HepG2 (cell line): Measurements from ENCODE around the gene TNFSF12. TPM values are rescaled to one million over a fixed set of nuclear protein-coding genes. Genes with fewer than 3 reads are reported as not detected.

Source experiments
- GMEB2 ChIP-seq: IDR thresholded peaks from 2 replicates; pipeline ENCODE4 v1.6.1; 2016; ENCODE audit warnings: missing biosample characterization, missing genetic modification reagents, low read depth
- KDM2A ChIP-seq: sonication (generic); formaldehyde crosslinking; IDR thresholded peaks from 2 replicates; pipeline ENCODE4 v1.4.0; 2020; ENCODE audit warnings: low read depth, missing genetic modification reagents, borderline replicate concordance
- NFAT5 ChIP-seq: sonication (generic); formaldehyde crosslinking; IDR thresholded peaks from 2 replicates; pipeline ENCODE4 v1.4.0; 2020; ENCODE audit warnings: missing genetic modification reagents
- SOX13 ChIP-seq, 3 experiments: fragments of 450-650 bp in 1 of 3; sonication (generic) in 1 of 3; formaldehyde crosslinking in 1 of 3; IDR thresholded peaks in 2 of 3; conservative IDR thresholded peaks in 1 of 3; 2 replicates each; pipeline versions ENCODE4 v1.5.0 to v1.6.1; 2016 to 2020; ENCODE audit warnings: antibody characterized with exemption in 1 of 3, mild to moderate bottlenecking in 1 of 3, missing compliant biosample characterization in 1 of 3, missing genetic modification reagents in 1 of 3, moderate library complexity in 1 of 3
- ZHX2 ChIP-seq, 2 experiments: sonication (generic) in 1 of 2; formaldehyde crosslinking in 1 of 2; IDR thresholded peaks; 2 replicates each; pipeline versions ENCODE4 v1.6.1 to v1.9.0; 2014 to 2022; ENCODE audit warnings: antibody characterized with exemption in 1 of 2, borderline replicate concordance in 1 of 2, inconsistent platforms in 1 of 2, low read depth in 1 of 2, missing genetic modification reagents in 1 of 2
- ZNF318 ChIP-seq: sonication (generic); formaldehyde crosslinking; IDR thresholded peaks from 2 replicates; pipeline ENCODE4 v1.4.0; 2020; ENCODE audit warnings: mild to moderate bottlenecking, missing genetic modification reagents
- polyA plus RNA-seq, 8 experiments: library from polyadenylated mRNA; depleted of rRNA in 3 of 8; stranded (reverse) in 7 of 8; unstranded in 1 of 8; fragments of >200 nt; fragmentation: Illumina TruSeq in 4 of 8; extraction: Trizol in 4 of 8; gene quantifications; 2 replicates each; pipeline versions ENCODE4 v1.2.1 to v1.2.3, GENCODE V29; 2011 to 2016; ENCODE audit warnings: low read depth in 4 of 8, missing spikeins in 1 of 8, mixed read lengths in 1 of 8; ENCODE audit not compliant: insufficient read depth in 1 of 8
- total RNA-seq, 5 experiments: library from RNA; depleted of rRNA; stranded (reverse); fragments of >200 nt; fragmentation: Illumina TruSeq; extraction: Trizol; gene quantifications; 2 replicates each; pipeline ENCODE4 v1.2.3, GENCODE V29; 2016; ENCODE audit warnings: low read depth in 1 of 5

The TNFSF12 gene
- total and polyA plus RNA-seq, 2 of the 13 experiments (the other 11 are each of a cell fraction or from before 2014, with no cell fraction given), result 0.93 to 7.2 TPM

GRCh38 chr17:7572338-7572587, 23.4 kb downstream of the TNFSF12 start (continued):
- TF ChIP-seq NFAT5 (CRISPR knock-in tag), result peak; percentile 80
- peak; percentile 98 for TF ChIP-seq ZHX2 (IDR thresholded peaks at IDR 0.05; ENCODE audit: low read depth)
- TF ChIP-seq ZHX2 (CRISPR knock-in tag; IDR thresholded peaks at IDR 0.05; ENCODE audit: borderline replicate concordance), result no peak
- TF ChIP-seq ZNF318 (CRISPR knock-in tag), result peak; percentile 23; the same call in 1 of the 2 replicates
- no peak for TF ChIP-seq SOX13 (IDR thresholded peaks at IDR 0.05)
- 0 out of 4 replicates have a peak, but pooled peaks of 1 of the 2 experiments have one; percentile 12 for TF ChIP-seq SOX13 (CRISPR knock-in tag; conservative IDR thresholded peaks at IDR 0.05 in 1 of 2, IDR thresholded peaks at IDR 0.05 in 1 of 2)
- 0 out of 2 replicates have a peak, but pooled peaks have one; percentile 52 for TF ChIP-seq GMEB2
- peak; percentile 97; the same call in 1 of the 2 replicates for TF ChIP-seq KDM2A (CRISPR knock-in tag)
